ENCODE measurements around the gene CACNB1.

Gene CACNB1

GRCh38 chr17:39166437-39167335, 30.8 kb downstream of the CACNB1 start:
- no peaks in the 10 kb centered on the region for H3K9me3 ChIP-seq (ENCODE audit: control insufficient read depth, low read length)
- H3K27ac ChIP-seq (ENCODE audit: insufficient read depth, low read depth, low read length, poor library complexity, severe bottlenecking): no peak overlapping the region
- no peak overlapping the region for H3K4me3 ChIP-seq (ENCODE audit: insufficient read depth, low read depth, low read length)
- WGBS, 2 experiments: 65 to 70% methylated on average over 7 of the region's 7 CpGs
- H3K27me3 ChIP-seq (ENCODE audit: control insufficient read depth, insufficient read depth, low read length, poor library complexity, severe bottlenecking): peaks cover 26% of the 10 kb centered on the region
- no peaks in the 10 kb centered on the region for H3K36me3 ChIP-seq (ENCODE audit: control insufficient read depth, insufficient read depth, low read length)
- peaks cover 3% of the 10 kb centered on the region for H3K4me1 ChIP-seq (ENCODE audit: control insufficient read depth, insufficient read depth, low read length)

GRCh38 chr17:39165841-39166349, 31.6 kb downstream of the CACNB1 start, which contains the start of gene ARL5C:
TSS of gene ARL5C (minus strand) at chr17:39166161. CDS start at chr17:39165760, 401 bp downstream.
- WGBS, 2 experiments: 84 to 87% methylated on average over 17 of the region's 17 CpGs
- peak within 1 kb of the TSS; percentile 62 for H3K4me3 ChIP-seq (ENCODE audit: insufficient read depth, low read depth, low read length)

GRCh38 chr17:39165178-39165840, 32.2 kb downstream of the CACNB1 start:
- peaks cover 3% of the 10 kb centered on the region for H3K4me1 ChIP-seq (ENCODE audit: control insufficient read depth, insufficient read depth, low read length)
- no peaks in the 10 kb centered on the region for H3K36me3 ChIP-seq (ENCODE audit: control insufficient read depth, insufficient read depth, low read length)
- H3K4me3 ChIP-seq (ENCODE audit: insufficient read depth, low read depth, low read length): peak overlapping the region; percentile 62
- WGBS, 2 experiments: 33 to 40% methylated on average over 51 of the region's 51 CpGs
- peaks cover 26% of the 10 kb centered on the region for H3K27me3 ChIP-seq (ENCODE audit: control insufficient read depth, insufficient read depth, low read length, poor library complexity, severe bottlenecking)
- H3K9me3 ChIP-seq (ENCODE audit: control insufficient read depth, low read length): no peaks in the 10 kb centered on the region
- no peak overlapping the region for H3K27ac ChIP-seq (ENCODE audit: insufficient read depth, low read depth, low read length, poor library complexity, severe bottlenecking)

More at GRCh38 chr17:39165841-39166349, 31.6 kb downstream of the CACNB1 start, which contains the start of gene ARL5C:
- Histone ChIP-seq H3K9me3 (ENCODE audit: control insufficient read depth, low read length) (no peaks in the 10 kb centered on the region), H3K36me3 (ENCODE audit: control insufficient read depth, insufficient read depth, low read length) (no peaks in the 10 kb centered on the region), H3K27me3 (ENCODE audit: control insufficient read depth, insufficient read depth, low read length, poor library complexity, severe bottlenecking) (peaks cover 26% of the 10 kb centered on the region), H3K27ac (ENCODE audit: insufficient read depth, low read depth, low read length, poor library complexity, severe bottlenecking) (no peak within 1 kb of the TSS), H3K4me1 (ENCODE audit: control insufficient read depth, insufficient read depth, low read length) (peaks cover 3% of the 10 kb centered on the region)

GRCh38 chr17:39164675-39165143, 32.8 kb downstream of the CACNB1 start:
- no peaks in the 10 kb centered on the region for H3K36me3 ChIP-seq (ENCODE audit: control insufficient read depth, insufficient read depth, low read length)
- peaks cover 3% of the 10 kb centered on the region for H3K4me1 ChIP-seq (ENCODE audit: control insufficient read depth, insufficient read depth, low read length)
- H3K27me3 ChIP-seq (ENCODE audit: control insufficient read depth, insufficient read depth, low read length, poor library complexity, severe bottlenecking): peaks cover 26% of the 10 kb centered on the region
- H3K4me3 ChIP-seq (ENCODE audit: insufficient read depth, low read depth, low read length): peak overlapping the region; percentile 62
- 3 to 4% methylated on average over 15 of the region's 15 CpGs for WGBS, 2 experiments
- H3K9me3 ChIP-seq (ENCODE audit: control insufficient read depth, low read length): no peaks in the 10 kb centered on the region
- no peak overlapping the region for H3K27ac ChIP-seq (ENCODE audit: insufficient read depth, low read depth, low read length, poor library complexity, severe bottlenecking)

- H3K36me3 ChIP-seq (ENCODE audit: control insufficient read depth, insufficient read depth, low read length): no peaks in the 10 kb centered on the region
- no peaks in the 10 kb centered on the region for H3K4me1 ChIP-seq (ENCODE audit: control insufficient read depth, insufficient read depth, low read length)
- 97 to 98% methylated on average over 2 of the region's 2 CpGs for WGBS, 2 experiments
- no peaks in the 10 kb centered on the region for H3K9me3 ChIP-seq (ENCODE audit: control insufficient read depth, low read length)
- H3K27me3 ChIP-seq (ENCODE audit: control insufficient read depth, insufficient read depth, low read length, poor library complexity, severe bottlenecking): peaks cover 21% of the 10 kb centered on the region
- no peak overlapping the region for H3K27ac ChIP-seq (ENCODE audit: insufficient read depth, low read depth, low read length, poor library complexity, severe bottlenecking)
- H3K4me3 ChIP-seq (ENCODE audit: insufficient read depth, low read depth, low read length): no peak overlapping the region
Measured at GRCh38 chr17:39161962-39162361, 35.5 kb downstream of the CACNB1 start.

GRCh38 chr17:39158623-39159022, 38.8 kb downstream of the CACNB1 start:
- H3K27ac ChIP-seq (ENCODE audit: insufficient read depth, low read depth, low read length, poor library complexity, severe bottlenecking): no peak overlapping the region
- H3K4me3 ChIP-seq (ENCODE audit: insufficient read depth, low read depth, low read length): no peak overlapping the region
- no peaks in the 10 kb centered on the region for H3K4me1 ChIP-seq (ENCODE audit: control insufficient read depth, insufficient read depth, low read length)
- WGBS, 2 experiments: 93 to 94% methylated on average over 2 of the region's 2 CpGs
- H3K9me3 ChIP-seq (ENCODE audit: control insufficient read depth, low read length): no peaks in the 10 kb centered on the region
- H3K36me3 ChIP-seq (ENCODE audit: control insufficient read depth, insufficient read depth, low read length): no peaks in the 10 kb centered on the region
- no peaks in the 10 kb centered on the region for H3K27me3 ChIP-seq (ENCODE audit: control insufficient read depth, insufficient read depth, low read length, poor library complexity, severe bottlenecking)

GRCh38 chr17:39156491-39156890, 41.0 kb downstream of the CACNB1 start:
- H3K4me1 ChIP-seq (ENCODE audit: control insufficient read depth, insufficient read depth, low read length): no peaks in the 10 kb centered on the region
- WGBS, 2 experiments: 86 to 88% methylated on average over 7 of the region's 7 CpGs
- H3K9me3 ChIP-seq (ENCODE audit: control insufficient read depth, low read length): no peaks in the 10 kb centered on the region

GRCh38 chr17:39155654-39156053, 41.8 kb downstream of the CACNB1 start:
- peaks cover 21% of the 10 kb centered on the region for H3K27me3 ChIP-seq (ENCODE audit: control insufficient read depth, insufficient read depth, low read length, poor library complexity, severe bottlenecking)
- H3K36me3 ChIP-seq (ENCODE audit: control insufficient read depth, insufficient read depth, low read length): no peaks in the 10 kb centered on the region
- no peaks in the 10 kb centered on the region for H3K9me3 ChIP-seq (ENCODE audit: control insufficient read depth, low read length)
- 54 to 59% methylated on average over 2 of the region's 2 CpGs for WGBS, 2 experiments
- no peaks in the 10 kb centered on the region for H3K4me1 ChIP-seq (ENCODE audit: control insufficient read depth, insufficient read depth, low read length)
- no peak overlapping the region for H3K4me3 ChIP-seq (ENCODE audit: insufficient read depth, low read depth, low read length)
- H3K27ac ChIP-seq (ENCODE audit: insufficient read depth, low read depth, low read length, poor library complexity, severe bottlenecking): no peak overlapping the region

More at GRCh38 chr17:39156491-39156890, 41.0 kb downstream of the CACNB1 start:
- peaks cover 12% of the 10 kb centered on the region for H3K27me3 ChIP-seq (ENCODE audit: control insufficient read depth, insufficient read depth, low read length, poor library complexity, severe bottlenecking)
- H3K4me3 ChIP-seq (ENCODE audit: insufficient read depth, low read depth, low read length): no peak overlapping the region
- no peak overlapping the region for H3K27ac ChIP-seq (ENCODE audit: insufficient read depth, low read depth, low read length, poor library complexity, severe bottlenecking)
- H3K36me3 ChIP-seq (ENCODE audit: control insufficient read depth, insufficient read depth, low read length): no peaks in the 10 kb centered on the region

GRCh38 chr17:39153599-39154051, 43.8 kb downstream of the CACNB1 start:
- H3K27ac ChIP-seq (ENCODE audit: insufficient read depth, low read depth, low read length, poor library complexity, severe bottlenecking): no peak overlapping the region
- no peaks in the 10 kb centered on the region for H3K4me1 ChIP-seq (ENCODE audit: control insufficient read depth, insufficient read depth, low read length)
- peak overlapping the region; percentile 87 for H3K4me3 ChIP-seq (ENCODE audit: insufficient read depth, low read depth, low read length)
- WGBS, 2 experiments: 0 to 1% methylated on average over 13 to 16 of the region's 16 CpGs
- H3K36me3 ChIP-seq (ENCODE audit: control insufficient read depth, insufficient read depth, low read length): no peaks in the 10 kb centered on the region
- H3K27me3 ChIP-seq (ENCODE audit: control insufficient read depth, insufficient read depth, low read length, poor library complexity, severe bottlenecking): peaks cover 41% of the 10 kb centered on the region
- no peaks in the 10 kb centered on the region for H3K9me3 ChIP-seq (ENCODE audit: control insufficient read depth, low read length)

Data from ectodermal cell (in vitro differentiated cells).